HG03432 (cell line): ENCODE data around the gene TTC23.
"Not testable (repeated sequence)": the region's sequence is repeated elsewhere in the genome, so short reads cannot be mapped to it uniquely, and the experiment has no call there.

Source experiments
- ATAC-seq: cut with Tn5 transposase; IDR thresholded peaks from one replicate; pipeline ENCODE4 v1.9.1; 2021; ENCODE audit warnings: mild to moderate bottlenecking, moderate library complexity; ENCODE audit not compliant: unreplicated experiment

TTC23 gene

DNA sequence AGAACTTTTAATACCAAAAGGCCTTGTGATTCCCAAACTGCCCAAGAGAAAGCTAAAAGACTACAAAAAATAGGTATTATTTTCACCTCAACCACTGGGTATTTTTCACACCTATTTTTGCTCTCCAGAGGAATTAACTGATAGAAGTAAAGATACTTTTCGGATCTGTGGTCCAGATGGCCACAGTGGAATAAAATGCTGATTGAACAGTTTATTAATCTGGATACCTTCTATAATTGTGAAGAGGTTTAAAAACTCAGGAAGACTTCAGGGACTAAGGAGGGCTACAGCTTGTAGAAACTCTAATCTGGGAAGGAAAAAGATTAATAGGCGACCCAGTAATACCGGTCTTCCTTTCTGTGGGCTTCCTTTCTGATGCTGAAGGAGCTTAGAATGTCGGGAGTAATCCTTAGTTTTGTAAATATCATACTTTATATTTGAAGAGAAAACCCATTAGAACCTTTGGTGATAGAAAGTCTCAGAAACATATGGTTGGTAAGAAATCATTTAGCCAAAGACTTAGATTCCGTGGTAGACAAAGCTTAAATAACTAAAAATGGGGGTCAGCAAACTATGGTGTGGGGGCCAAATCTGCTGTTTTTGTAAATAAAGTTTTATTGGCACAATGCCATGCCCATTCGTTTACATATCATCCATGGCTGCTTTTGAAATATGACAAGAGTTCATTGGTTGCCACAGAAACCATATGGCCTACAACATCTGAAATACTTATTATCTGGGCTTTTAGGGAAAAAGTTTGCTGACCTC lies 47.8 kb downstream of the TTC23 start:
- no peak for ATAC-seq

DNA sequence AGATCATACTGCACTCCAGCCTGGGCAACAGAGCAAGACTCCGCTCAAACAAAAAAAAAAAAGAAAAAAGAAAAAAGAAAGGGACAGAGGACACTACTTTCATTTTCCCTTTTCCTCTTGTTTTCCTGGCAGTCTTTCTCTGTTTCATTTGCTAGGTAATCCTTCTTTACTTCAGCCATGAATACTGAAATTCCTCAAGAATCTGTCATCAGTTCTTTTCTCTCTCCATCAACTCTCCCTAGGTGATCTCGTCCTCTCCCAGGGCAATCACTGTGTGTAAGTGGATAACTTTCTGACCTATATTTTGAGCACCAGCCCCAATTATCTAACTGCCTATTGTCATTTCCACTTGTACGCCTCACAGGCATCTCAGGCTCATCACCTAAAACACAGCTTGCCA lies 51.5 kb downstream of the TTC23 start:
- ATAC-seq, result no peak

DNA sequence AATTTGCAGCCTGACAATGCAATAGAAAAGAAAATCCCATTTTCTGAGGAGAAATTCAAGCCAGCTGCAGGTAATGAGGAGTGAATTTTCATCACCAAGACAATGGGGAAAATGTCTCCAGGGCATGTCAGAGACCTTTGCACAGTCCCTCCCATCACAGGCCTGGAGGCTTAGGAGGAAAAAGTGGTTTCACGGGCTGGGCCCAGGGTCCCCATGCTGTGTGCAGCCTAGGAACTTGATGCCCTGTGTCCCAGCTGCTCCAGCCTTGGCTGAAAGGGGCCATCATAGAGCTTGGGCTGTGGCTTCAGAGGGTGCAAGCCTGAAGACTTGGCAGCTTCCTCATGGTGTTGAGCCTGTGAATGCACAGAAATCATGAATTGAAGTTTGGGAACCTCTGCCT lies 57.2 kb downstream of the TTC23 start:
- not testable (repeated sequence) for ATAC-seq

DNA sequence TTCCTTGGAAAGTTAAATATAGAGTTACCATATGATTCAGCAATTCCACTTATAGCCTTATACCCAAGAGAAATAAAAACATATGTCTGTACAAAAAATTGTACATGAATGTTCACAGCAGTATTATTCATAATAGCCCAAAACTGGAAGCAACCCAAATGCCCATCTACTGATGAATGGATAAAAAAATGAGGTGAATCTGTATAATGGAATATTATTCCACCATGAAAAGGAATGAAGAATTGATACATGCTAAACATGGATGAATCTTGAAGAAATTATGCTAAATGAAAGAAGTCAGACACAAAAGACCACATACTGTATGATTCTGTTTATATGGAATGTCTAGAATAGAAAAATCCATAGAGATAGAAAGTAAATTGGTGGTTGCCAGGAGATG lies 61.4 kb downstream of the TTC23 start:
- no peak for ATAC-seq

DNA sequence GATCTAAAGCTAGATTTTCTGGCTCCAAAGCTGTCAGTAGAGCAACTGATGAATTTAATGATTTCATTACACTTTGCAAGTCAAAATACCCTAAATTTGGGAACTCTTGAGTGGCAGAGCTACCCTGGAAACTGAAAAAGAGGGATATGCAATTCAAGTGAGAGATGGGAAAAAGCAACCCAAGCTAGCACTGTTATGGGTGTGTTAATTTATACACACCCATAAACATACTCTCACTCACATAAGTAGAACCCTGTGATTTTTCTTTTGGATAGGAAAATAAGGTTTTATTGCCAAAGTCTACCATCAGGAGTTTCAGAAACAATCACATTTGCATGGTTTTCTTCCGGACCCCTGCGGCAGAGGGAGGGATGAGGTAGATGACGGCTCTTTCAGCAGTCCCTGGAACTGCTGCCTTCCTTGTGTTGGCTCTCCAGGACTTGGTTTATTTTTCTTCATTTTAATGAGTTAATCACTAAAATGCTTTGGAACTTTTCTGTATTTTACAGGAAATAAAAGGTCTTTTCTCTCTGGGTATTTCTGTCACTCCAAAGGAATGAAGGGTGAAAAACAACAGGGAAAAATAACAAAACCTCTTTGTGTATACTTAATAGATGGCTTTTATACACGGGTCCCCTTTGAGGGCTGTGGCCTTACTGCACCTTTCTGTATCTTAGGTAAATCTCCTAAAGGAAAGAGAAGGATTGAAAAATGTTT lies 63.8 kb downstream of the TTC23 start:
- ATAC-seq, result no peak

DNA sequence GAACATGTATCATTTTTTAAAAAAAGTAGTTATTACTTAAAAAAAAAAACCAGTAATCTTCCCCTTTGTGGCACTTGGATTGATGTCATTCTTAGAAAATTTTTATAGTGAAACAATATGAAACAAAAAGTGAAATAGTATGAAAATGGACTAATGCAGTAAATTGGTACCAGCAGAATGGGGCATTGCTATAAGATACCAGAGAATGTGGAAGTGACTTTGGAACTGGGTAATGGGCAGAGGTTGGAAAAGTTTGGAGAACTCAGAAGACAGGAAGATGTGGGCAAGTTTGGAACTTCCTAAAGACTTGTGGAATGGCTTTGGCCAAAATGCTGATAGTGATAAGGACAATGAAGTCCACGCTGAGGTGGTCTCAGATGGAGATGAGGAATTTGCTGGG lies 66.6 kb downstream of the TTC23 start:
- ATAC-seq, result no peak

DNA sequence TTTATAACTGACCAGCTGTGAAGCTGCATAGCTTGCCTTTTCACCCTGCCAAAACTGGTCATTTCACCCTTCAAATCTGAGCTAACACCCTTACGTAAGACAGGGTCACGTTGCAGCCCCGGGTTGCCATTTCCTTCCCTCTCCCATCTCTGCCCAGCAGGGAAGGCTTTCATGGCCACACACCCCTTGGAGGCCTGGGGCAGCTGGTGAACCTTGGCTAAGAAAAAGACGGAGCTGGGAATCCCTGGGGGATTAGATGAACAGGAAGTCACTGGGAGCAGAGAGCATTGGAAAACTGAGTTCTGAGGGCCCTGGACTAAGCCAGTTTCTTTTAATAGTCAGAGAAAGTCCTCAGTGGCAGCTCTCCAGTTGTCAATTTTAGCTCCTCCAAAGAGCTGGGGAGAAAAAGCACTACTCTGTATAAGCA lies 67.8 kb downstream of the TTC23 start:
- no peak for ATAC-seq

DNA sequence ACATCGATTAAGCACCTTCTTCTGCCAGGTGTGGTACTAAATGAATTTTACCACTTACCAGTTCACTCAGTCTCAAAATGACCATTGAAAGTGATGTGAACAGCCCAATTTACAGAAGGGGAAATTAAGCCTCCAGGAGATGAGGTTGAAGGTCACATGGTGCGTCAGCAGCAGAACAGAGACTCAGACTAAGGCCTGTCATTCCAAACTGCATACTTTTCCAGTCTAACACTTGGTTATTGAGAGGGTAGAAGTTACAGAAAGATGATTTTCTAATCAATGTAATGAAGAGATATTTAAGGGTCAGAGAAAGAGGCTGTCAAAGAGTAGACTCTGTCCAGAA lies 68.4 kb downstream of the TTC23 start:
- ATAC-seq, result no peak

DNA sequence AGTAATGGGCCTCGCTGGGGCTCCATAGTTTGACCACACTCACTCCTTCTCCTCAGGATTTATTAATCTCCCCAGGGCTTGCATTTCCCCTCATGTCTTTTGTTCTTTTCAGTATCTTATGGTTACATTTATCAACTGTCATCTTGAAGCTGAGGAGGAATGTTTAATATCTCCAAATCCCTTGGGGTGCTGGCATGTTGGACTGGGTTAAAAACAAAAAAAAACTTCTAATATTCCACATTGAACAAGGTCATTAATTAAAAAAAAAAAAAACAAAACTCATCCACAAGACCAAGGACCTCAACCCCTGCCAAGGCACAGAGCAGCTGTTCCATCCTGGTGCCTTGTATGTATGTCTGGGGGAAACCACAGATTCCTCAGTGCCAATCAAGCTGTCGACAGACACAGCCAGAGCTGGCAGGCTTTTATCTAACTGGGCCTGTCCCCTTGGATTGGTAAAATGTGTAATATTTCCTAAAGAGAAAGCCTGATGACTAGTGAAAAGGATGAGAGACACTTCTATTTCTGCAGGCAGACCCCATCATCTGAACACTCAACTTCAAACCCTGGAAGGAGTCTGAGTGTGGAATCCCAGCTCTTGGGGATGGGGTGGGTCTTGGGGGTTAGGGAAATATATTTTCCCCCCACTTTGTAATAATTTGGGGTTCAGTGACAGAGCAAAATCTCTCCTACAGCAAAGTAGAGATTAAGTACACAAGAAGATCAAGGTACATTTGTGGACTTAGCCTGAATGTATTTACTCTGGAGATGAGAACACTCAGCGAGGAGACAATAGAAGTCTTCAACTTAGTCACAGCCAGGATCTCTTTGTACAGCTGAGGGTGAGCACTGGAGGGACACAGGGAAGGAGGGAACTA lies 69.1 kb downstream of the TTC23 start:
- ATAC-seq, result no peak

DNA sequence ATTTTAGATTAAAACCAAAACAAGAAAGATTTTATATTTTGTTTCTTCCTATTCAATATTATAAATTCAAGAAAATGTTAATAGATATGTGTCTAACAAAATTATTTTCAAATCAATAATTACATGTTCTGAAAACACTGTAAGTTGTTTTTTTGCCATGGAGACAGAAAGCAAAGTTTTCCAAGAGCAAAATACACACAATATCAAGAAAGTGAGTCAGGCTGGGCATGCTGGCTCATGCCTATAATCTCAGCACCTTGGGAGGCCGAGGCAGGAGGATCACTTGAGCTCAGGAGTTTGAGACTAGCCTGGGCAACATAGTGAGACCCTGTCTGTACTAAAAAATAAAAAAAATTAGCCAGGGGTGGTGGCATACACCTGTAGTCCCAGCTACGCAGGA lies 71.7 kb downstream of the TTC23 start:
- ATAC-seq, result no peak

DNA sequence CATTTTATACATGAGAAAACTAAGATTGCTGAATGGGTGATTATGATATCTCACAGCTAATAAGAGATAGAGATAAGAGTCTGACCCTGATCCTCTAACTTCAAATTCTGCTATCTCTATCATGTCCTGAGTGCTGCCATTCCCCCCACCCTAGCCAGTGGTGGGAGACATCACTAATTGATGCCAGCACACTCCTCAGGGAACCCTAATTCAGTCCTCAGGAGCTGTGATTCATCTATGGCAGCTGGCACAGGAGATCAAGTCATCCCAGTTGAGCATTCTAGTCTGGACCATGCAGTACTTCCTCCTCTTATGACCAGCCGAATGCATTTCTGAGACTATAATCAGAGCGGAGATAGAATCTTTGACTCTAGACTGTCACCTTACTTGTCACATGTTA lies 72.6 kb downstream of the TTC23 start:
- ATAC-seq, result no peak

DNA sequence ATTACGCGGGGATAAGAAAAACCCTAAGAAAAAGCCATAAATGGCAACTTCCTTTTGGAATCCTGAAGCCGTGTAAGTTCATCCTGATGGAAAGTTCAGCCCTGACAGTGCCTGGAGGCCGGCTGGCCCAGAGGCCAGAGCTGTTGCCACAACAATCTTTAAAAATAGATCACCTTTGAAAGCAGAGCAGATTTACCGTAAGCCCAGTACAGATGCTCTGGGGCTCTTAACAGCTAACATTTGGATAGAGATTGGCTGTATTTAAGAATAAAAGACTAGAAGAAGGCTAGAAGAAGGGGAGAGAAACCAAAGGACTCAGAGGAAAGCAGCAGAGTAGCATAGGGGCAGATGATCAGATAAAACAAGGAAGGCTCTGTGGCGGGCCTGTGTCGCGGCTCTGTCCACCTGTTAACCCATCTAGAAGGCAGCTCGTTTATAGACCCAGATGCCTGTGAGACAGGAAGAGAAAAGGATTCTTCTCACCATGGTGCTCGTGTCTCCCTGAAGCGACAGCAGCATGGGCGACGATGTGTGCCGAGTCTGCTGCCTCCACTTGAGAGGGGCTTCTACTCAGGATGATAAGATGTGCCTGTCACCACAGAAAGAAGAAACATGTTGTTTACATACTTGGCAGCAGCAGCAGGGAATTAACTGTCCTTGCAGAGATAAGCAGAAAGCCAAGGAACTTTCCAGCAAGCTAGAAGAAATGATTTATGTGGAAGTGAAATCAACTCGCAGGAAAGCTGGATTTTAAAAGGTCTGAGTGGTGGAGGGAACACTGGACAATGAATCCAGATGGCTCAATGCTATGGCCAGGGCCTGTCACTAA lies 74.6 kb downstream of the TTC23 start:
- ATAC-seq, result no peak

DNA sequence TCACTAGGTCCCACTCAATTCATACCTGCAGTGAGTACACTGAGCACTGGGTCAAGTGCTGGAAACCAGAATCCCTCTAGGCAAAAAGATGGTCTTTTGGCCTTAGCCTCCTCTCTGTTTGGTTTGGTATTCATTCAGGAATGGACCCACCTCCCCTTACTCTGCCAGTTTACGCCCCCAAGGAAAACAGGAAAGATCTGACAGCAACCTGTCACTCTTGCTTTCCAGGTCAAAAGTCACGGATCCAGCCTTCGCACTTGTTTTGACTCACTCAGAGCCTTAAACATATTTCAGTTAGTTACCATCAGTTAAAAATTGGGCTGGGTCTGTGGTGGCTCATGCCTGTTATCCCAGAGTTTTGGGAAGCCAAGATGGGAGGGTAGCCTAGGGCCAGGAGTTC lies 76.4 kb downstream of the TTC23 start:
- ATAC-seq, result no peak

DNA sequence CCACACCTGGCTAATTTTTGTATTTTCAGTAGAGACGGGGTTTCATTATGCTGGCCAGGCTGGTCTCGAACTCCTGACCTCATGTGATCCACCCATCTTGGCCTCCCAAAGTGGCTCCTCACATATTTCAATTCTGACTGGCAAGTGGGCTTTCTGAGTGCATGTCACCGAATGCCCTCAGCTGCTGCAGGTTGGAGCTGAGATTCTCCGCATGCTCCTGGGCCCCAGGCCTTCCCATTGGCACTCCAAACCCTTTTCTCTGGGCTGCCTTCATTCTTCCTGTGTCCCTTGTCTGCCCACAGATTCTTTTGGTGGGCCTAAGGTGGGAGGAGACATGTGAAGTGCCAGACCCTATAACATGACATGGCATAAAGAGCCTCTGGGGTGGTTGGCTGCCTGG lies 77.2 kb downstream of the TTC23 start:
- no peak for ATAC-seq

DNA sequence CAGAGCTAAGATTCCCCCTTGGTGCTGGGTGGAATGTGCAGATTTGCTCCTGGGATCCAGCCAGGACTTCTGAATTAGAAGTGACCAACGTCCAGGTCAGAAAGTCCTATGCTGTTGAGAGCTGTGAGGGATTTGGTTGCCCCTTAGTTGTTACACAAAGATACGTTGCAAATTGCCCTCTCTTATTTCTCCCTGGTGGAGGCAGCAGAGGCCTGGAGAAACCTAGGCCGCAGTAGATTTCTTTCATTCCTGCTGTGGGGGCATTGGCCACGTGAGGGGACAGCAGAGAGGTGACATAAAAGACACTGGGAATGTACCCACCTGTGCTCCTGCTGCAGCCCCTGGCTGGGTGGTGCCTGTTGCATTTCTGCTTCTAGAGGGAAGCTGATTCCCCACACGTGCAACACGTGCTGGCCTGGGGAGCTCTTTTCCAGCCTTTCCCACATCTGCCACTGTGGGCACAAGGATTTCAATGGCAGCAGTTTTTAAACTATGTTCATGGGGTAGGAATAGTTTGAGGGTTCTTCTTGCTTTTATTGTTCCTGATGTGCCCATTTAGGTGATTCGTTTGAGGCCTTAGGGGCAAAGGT lies 78.8 kb downstream of the TTC23 start:
- ATAC-seq, result no peak

DNA sequence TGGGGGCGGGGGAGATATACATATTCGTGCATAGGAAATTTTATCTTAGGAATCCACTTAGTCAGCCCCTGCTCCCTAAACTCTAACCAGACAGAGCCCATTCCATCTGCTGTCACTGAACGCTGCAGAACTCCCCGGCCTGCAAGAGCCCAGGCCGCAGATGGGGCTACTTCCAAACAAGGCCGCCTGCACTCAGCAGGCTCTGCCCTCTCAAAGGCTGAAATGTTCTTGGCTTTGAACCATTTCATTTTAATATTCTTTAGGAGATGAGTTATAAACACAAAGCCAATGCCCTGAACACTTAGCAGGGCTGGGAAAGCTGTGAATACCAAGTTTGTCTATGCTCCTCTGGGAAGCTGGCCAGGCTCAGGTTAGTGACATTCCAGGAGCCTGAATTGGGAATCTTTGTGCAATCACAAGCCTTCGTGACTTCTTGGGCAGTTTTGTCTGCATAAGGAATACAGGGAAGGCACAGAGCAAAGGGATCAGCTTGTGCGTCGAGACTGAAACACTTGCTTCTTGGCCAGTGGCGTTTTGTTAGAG lies 79.5 kb downstream of the TTC23 start:
- no peak for ATAC-seq

DNA sequence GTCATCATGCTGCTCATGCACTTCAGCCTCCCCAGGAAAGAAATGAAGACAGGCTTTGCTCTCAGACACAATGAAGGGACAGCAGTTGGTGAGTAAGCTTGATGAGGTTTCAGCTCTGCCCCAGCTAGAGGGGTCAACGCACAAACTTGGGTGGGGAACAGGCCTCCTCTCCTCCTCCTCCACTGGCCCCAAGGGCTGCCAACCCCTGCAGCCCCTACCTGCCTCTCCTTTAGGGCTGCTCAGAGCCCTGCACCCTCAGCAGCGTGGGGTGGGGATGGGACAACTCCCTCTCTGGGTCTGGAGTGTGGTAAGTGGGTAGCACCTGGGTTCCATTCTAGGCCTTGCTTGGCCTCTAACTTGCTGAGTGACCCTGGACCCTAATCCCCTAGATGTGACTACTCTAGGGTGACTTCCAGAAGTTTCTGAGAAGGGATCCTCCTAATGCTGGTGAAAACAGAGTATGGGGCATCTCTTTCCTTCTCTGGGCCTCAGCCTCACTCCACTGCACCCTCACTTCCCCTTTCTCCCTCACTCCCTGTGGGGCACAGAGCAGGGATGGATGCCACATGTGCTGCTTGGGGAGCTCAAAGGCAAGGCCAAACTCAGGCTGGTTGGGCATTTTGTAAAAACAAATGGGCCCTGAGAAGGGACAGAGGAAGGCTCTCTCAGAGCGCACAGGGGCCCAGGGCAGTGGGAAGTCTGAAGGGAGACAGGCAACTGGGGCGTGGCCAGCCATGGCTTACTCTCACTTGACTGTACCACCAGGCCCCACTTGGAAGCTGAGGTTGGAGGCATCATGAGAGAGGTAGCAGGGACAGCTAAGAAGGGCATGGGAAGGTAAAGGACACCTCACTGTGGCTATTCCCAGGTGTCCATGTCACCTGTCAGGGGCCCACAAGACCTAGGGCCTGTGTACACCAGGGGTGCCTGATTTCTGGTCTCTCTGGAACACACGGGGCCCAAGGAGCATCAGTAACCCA lies 80.5 kb downstream of the TTC23 start:
- peak; percentile 41 for ATAC-seq

DNA sequence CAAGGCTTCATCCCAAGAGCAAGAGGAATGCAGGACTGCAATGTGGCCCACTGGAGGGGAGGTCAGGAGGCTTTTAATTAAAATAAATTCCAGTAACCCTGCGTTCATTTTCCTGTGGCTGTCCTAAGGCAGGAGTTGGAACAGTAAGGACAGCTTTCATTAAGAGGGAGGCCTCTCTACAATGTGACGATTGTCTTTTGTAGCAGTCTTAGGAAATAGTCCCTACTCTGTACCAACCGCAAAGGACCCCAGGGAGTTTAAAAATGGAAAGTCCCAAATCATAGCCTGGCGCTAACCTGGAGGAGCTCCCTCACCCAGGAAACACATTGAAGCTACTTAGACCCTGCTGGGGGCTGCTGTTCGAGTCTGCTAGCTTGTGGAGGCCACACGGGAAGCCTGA lies 81.7 kb downstream of the TTC23 start:
- peak; percentile 74 for ATAC-seq

DNA sequence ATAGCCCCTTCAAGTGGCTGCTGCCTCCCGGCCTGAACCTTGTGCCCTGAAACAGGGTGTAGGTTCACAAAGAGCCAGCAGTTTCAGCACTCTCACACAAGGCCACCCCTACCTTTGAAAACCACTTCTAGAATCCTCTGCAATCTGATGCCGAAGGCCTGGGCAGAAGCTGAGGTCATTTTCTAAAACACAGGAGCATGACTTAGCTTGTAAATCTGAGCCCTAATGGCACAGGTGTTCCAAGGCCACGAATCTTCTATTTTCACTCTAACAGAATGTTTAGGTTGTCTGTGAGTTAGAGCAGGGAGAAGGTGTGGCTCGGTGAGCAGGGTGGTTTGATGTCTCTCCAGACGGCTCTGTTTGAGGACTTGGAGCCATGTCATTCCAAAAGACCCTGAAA lies 82.2 kb downstream of the TTC23 start:
- no peak for ATAC-seq
